Measurements from ENCODE around the gene MAP9. TPM values are rescaled to one million over a fixed set of nuclear protein-coding genes. Genes with fewer than 3 reads are reported as not detected.

Gene MAP9
- total RNA-seq = 3.7 and 9.3 TPM in 2 replicates

GRCh38 chr4:155376387-155377268 is at the start of gene MAP9:
Gene MAP9, minus strand, starts transcription at chr4:155376965. Its CDS starts 1,115 bp downstream, at chr4:155375850.

Other genes starting within 250 kb of the MAP9 start
- not detected in 2 replicates for gene NPY2R, start 168.3 kb downstream of the MAP9 start, total RNA-seq